ENCODE results near the gene USP19. TPM values are rescaled to one million over a fixed set of nuclear protein-coding genes. Genes with fewer than 3 reads are reported as not detected.

USP19 gene
- total RNA-seq, 4 donors from 2014 or later = 72.3 to 113 (median 83.6) TPM

DNA sequence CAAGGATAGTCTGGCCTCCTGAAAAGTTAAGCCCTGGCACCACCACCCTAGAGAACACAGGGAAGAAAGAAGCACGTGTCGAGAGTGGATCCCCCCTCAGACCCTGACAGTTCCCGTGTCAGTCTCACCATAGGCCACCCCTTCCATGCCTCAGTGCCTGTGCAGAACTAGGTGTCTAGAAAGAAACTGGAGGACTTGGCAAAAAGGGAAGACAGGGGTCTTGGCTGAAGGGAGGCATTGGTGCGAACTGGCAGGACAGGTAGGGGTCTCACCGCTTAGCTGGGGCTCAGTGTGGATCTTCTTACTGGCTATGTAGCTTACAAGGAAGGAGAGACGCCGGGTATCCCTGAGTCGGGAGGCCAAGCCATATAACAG, 16.6 kb downstream of the USP19 start:
- Histone ChIP-seq H3K4me3 (peak overlapping the region; percentile 64 to 95 (median 80)), H3K36me3 (peaks cover 8 to 67% (median 24%) of the 10 kb centered on the region in 3 donors), H3K4me1 (peaks cover 0 to 34% (median 17%) of the 10 kb centered on the region in 4 donors), H3K27ac (peak overlapping the region; percentile 4 to 88 (median 84)), H3K27me3 (no peaks in the 10 kb centered on the region), H3K9me3 (no peaks in the 10 kb centered on the region)
- TF ChIP-seq POLR2A (IDR thresholded peaks at IDR 0.05) = no peak
- TF ChIP-seq, protein P1, sequence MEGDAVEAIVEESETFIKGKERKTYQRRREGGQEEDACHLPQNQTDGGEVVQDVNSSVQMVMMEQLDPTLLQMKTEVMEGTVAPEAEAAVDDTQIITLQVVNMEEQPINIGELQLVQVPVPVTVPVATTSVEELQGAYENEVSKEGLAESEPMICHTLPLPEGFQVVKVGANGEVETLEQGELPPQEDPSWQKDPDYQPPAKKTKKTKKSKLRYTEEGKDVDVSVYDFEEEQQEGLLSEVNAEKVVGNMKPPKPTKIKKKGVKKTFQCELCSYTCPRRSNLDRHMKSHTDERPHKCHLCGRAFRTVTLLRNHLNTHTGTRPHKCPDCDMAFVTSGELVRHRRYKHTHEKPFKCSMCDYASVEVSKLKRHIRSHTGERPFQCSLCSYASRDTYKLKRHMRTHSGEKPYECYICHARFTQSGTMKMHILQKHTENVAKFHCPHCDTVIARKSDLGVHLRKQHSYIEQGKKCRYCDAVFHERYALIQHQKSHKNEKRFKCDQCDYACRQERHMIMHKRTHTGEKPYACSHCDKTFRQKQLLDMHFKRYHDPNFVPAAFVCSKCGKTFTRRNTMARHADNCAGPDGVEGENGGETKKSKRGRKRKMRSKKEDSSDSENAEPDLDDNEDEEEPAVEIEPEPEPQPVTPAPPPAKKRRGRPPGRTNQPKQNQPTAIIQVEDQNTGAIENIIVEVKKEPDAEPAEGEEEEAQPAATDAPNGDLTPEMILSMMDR (IDR thresholded peaks at IDR 0.05) = no peak
- TF ChIP-seq EP300 (IDR thresholded peaks at IDR 0.05) = no peak
- 1 to 3% methylated on average over 8 of the region's 8 CpGs for WGBS, 2 donors
- no peak for DNase-seq (ENCODE audit: low spot score in 2 of 2)

DNA sequence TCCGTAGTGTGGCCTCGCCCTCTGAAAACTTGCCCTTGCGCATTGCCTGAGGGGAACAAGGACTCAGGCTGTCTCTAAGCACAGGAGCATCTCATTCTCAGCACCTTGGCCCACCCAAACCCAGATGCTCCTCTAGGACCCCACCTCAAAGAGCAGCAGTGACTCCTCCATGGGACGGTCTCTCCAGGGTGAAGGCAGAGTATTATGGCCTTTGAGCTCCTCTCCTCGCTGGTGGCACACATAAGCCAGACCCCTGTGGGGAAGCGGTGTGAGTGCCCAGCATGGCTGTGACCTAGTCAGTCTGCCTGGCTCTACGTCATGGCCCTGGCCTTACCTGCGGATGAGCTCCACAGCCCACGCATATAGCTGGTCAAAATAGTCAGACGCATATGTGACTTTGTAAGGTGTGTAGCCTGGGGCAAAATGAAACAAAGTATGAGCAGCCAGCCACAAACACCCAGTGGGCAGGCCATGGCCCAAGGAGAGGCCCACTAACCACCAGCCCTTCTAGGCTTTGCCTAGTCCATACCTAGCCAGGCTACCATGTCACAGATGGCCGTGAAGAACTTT, 20.5 kb downstream of the USP19 start:
- Histone ChIP-seq H3K36me3 (peaks cover 9 to 71% (median 24%) of the 10 kb centered on the region in 3 donors), H3K4me3 (no peak overlapping the region), H3K27ac (no peak overlapping the region), H3K9me3 (no peaks in the 10 kb centered on the region), H3K4me1 (peaks cover 0 to 21% (median 11%) of the 10 kb centered on the region in 4 donors), H3K27me3 (no peaks in the 10 kb centered on the region)
- TF ChIP-seq, protein P1 (IDR thresholded peaks at IDR 0.05) = no peak
- TF ChIP-seq EP300 (IDR thresholded peaks at IDR 0.05) (no peak), POLR2A (IDR thresholded peaks at IDR 0.05) (no peak)
- DNase-seq (ENCODE audit: low spot score in 2 of 2) = no peak
- 94 to 95% methylated on average over 11 of the region's 11 CpGs for WGBS, 2 donors

- DNase-seq (ENCODE audit: low spot score in 2 of 2) = no peak
- H3K36me3 ChIP-seq = peaks cover 9 to 71% (median 24%) of the 10 kb centered on the region in 3 donors
- H3K9me3 ChIP-seq = no peaks in the 10 kb centered on the region
- H3K27me3 ChIP-seq = no peaks in the 10 kb centered on the region
- 83 to 84% methylated on average over 12 to 13 of the region's 13 CpGs for WGBS, 2 donors
- H3K4me3 ChIP-seq = no peak overlapping the region
- TF ChIP-seq, protein P1 (IDR thresholded peaks at IDR 0.05) = no peak
- TF ChIP-seq EP300 (IDR thresholded peaks at IDR 0.05) = no peak
- TF ChIP-seq POLR2A (IDR thresholded peaks at IDR 0.05) = no peak
- no peak overlapping the region for H3K27ac ChIP-seq
- H3K4me1 ChIP-seq = peaks cover 0 to 26% (median 12%) of the 10 kb centered on the region in 4 donors
Observed at GRCh38 chr3:49098910-49099630, 21.6 kb downstream of the USP19 start.

GRCh38 chr3:49098429-49098828, 22.2 kb downstream of the USP19 start:
- H3K27me3 ChIP-seq = no peaks in the 10 kb centered on the region
- no peak overlapping the region for H3K27ac ChIP-seq
- WGBS, 2 donors = 44 to 74% methylated on average over 5 of the region's 5 CpGs
- TF ChIP-seq POLR2A (IDR thresholded peaks at IDR 0.05) (no peak), EP300 (IDR thresholded peaks at IDR 0.05) (no peak)
- TF ChIP-seq, protein P1 (IDR thresholded peaks at IDR 0.05) = no peak
- H3K4me1 ChIP-seq = peaks cover 0 to 20% (median 6%) of the 10 kb centered on the region in 4 donors
- peaks cover 9 to 71% (median 24%) of the 10 kb centered on the region in 3 donors for H3K36me3 ChIP-seq
- H3K4me3 ChIP-seq = no peak overlapping the region
- no peaks in the 10 kb centered on the region for H3K9me3 ChIP-seq
- DNase-seq (ENCODE audit: low spot score in 2 of 2) = no peak
